ENCODE data around the gene TNXB.
"Not testable (repeated sequence)": the region's sequence is repeated elsewhere in the genome, so short reads cannot be mapped to it uniquely, and the experiment has no call there.

Gene TNXB

DNA sequence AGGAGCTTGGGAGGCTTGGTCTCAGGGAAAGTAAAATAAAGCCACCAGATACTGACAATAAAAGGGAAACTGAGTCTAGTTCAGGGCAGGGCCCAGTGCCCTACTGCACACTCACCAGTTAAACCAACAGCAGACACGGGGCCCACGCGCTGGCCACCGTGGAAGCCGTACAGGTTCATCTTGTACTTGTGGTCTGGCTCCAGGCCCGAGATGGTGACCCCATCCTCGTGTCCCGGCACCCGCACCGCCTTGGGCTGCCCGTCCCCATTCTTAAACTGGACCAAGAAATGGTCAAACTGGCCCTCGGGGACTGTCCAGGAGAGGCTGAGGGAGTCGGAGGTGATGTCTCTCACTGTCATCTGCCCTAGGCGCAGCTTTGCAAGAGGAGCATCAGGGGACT lies 44.4 kb downstream of the TNXB start:
- no peak for DNase-seq (ENCODE audit: low spot score)

DNA sequence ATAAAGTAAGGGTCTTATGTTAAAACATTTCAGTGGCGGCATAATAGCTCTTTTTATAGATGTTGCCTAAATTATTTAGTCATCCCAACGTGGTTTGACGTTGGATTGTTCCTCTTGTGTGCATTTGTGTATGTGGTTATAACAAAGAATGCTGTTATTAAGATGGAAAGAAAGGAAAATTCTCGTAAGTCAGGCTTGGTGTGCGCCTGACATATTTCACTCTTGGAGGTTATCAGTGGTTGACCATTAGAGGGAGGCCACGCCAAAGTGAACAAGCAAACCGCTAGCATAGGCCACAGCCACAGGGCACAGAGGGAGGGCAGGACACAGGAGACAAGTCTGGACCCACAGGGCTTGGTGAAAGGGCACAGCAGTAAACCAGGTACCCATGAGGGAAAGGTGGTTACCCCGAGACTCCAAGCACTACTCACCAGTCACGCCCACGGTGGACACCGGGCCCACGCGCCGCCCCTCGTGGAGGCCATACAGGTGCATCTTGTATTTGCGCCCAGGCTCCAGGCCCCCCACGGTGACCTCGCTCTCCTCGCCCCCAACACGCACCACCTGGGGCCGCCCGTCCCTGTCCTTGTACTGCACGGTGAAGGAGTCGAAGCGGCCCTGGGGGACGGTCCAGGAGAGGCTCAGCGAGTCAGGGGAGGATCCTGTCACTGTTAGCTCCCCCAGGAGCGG lies 48.0 kb downstream of the TNXB start:
- DNase-seq (ENCODE audit: low spot score), result no peak

DNA sequence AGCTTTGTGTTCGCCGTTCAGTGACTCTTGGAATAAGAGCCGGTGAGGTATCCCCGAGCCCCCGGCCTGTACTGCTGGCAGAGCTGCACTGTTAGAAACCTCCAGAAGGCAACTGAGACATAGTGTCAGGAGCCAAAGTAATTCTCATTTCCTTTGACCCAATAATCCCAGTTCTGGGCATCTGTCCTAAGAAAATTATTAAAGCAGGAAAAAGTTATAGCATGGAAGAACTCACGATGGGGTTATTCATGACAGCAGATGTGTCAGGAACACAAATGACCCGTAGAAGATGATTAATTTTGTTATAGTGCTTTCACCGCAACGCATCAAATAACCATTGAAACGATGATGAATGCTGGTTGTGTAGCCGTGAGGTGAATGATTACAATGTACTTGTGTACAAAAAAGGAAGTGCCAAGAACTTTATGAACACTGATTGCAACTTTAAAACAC lies 50.6 kb downstream of the TNXB start:
- no peak for DNase-seq (ENCODE audit: low spot score)

DNA sequence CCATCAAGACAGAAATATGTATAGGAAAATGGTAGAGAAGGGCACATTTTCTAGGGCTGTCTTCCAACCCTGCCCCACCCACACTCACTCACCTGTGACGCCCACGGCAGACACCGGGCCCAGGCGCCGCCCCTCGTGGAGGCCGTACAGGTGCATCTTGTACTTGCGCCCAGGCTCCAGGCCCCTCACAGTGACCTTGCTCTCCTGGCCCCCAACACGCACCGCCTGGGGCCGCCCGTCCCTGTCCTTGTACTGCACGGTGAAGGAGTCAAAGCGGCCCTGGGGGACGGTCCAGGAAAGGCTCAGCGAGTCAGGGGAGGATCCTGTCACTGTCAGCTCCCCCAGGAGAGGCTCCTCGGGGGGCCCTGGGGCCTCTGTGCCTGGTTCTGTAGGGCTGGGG lies 51.2 kb downstream of the TNXB start:
- no peak for DNase-seq (ENCODE audit: low spot score)

GRCh38 chr6:32056254-32056653 lies 52.9 kb downstream of the TNXB start:
- DNase-seq (ENCODE audit: low spot score), result no peak

GRCh38 chr6:32055756-32056155 lies 53.4 kb downstream of the TNXB start:
- not testable (repeated sequence) for DNase-seq (ENCODE audit: low spot score)

GRCh38 chr6:32053314-32053713 lies 55.8 kb downstream of the TNXB start:
- not testable (repeated sequence) for DNase-seq (ENCODE audit: low spot score)

DNA sequence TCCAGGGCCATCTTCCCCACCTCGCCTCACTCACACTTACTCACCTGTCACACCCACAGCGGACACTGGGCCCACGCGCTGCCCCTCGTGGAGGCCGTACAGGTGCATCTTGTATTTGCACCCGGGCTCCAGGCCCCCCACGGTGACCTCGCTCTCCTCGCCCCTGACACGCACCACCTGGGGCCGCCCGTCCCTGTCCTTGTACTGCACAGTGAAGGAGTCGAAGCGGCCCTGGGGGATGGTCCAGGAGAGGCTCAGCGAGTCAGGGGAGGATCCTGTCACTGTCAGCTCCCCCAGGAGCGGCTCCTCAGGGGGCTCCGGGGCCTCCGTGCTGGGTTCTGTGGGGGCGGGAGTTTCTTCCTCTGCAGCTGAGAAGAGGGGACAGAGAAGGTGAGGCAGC lies 56.5 kb downstream of the TNXB start:
- DNase-seq (ENCODE audit: low spot score), result not testable (repeated sequence)

DNA sequence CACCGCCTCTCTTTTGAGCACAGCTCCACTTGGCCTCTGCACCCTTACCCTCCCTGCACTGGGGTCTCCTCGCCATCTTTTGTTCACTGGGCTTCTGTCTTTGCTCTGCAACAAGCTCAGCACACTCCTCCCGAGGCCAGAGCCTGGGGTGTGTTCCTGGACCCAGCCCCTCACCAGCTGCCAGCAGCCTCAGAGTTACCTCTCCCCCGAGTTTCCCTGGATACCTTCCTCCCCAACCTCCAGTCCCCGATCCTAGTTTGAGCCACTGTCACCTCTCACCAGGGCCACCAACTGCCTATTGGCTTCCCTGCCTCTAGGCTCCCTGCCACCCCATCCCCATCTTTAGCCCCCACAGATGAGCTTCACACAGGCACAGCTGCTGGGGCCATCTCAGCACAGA lies 58.6 kb downstream of the TNXB start:
- no peak for DNase-seq (ENCODE audit: low spot score)

DNA sequence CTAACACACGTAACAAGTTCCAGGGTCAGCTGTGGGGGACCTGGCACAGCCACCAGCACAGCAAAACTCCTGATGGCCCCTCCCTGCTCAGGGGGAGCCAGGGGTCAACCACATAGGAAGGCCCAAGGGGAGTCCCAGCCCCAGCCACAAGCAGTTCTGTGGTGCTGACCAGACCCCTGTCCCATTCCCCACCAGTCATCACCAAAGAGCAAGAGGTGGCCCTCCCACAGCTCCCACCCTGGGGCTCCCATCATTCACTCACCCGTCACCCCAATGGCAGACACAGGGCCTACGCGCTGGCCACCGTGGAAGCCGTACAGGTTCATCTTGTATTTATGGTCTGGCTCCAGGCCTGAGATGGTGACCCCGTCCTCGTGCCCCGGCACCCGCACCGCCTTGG lies 59.4 kb downstream of the TNXB start:
- DNase-seq (ENCODE audit: low spot score), result not testable (repeated sequence)

DNA sequence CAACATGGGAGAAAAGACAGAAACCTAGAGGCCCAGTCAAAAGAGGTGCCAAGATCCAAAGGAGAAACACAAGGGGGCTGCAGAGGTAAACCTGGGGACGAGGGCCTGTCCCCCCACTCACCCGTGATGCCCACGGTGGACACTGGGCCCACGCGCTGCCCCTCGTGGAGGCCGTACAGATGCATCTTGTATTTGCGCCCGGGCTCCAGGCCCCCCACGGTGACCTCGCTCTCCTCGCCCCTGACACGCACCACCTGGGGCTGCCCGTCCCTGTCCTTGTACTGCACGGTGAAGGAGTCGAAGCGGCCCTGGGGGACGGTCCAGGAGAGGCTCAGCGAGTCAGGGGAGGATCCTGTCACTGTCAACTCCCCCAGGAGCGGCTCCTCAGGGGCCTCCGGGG lies 60.0 kb downstream of the TNXB start:
- not testable (repeated sequence) for DNase-seq (ENCODE audit: low spot score)

DNA sequence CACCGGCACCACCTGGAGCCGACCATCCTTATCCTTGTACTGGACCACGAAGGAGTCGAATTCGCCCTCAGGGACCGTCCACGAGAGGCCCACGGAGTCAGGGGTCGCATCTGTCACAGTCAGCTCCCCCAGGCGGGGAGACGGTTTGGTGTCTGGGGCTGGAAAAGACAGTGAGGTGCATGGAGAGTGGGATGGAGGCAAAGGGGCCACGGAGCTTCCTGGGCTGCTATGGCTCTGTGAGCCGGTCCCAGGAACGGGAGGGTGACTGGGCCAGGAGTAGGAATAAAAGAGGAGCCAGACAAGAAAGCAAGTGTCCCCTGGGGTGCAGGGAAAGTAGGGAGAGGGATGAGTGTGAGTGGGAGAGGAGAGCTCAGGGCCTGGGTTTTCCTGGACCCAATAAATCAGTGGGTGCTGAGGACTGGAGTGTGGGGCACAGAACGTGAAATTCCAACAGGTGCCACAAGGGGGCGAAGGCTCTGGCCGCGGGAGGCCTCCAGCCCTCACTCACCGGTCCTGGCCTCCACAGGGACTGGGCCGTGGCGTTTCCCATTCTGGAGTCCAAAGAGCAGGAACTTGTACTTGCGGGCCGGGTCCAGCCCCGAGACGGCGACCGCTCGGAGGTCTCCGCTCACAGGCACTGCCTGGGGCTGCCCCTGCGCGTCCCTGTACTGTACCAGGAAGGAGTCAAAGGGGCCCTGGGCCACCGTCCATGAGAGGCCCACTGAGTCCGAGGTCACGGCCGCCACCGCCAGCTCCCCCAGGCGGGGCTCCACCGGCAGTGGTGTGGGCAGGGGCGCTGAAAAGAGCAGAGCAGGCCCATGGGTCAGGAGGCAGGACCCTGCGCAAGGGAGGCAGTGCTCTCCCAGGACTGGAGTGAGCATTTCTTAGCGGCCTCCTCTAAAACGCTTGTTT lies 61.0 kb downstream of the TNXB start:
- DNase-seq (ENCODE audit: low spot score), result no peak

DNA sequence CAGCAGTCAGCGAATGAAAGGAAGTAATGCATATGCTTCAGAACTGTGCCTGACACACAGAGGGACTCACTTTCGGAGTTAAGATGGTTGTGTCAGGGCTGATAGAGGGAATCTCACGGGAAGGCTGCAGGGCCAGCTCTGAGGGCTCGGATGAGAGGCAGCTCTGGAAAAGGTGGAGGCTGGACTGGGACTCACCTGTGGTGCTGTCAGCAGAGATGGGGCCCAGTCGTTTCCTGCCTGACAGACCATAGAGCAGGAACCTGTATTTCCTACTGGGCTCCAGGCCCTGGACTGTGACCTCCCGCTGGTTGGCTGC lies 61.6 kb downstream of the TNXB start:
- DNase-seq (ENCODE audit: low spot score), result no peak

DNA sequence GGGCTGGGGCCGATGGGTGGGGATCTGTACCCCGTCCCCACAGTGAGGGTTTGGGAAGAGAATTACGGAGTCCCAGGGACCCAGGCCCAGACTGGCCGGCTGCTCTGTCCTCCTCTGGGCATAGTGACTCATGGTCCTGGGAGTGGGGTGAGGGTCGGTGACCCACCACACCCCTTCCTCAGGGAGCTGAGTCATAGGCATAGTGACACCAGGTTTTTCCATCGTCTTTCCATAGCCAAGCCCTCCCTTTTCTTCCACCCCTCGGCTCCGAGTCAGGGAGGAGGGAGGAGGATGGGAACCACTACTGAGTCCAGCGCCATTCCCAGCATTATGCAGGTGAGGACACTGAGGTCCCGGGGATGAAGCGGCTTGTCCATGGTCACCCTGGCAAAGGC lies 62.1 kb downstream of the TNXB start:
- no peak for DNase-seq (ENCODE audit: low spot score)

- no peak for DNase-seq (ENCODE audit: low spot score)
Measured at GRCh38 chr6:32046450-32047083, 62.6 kb downstream of the TNXB start.

GRCh38 chr6:32045811-32046449 lies 63.2 kb downstream of the TNXB start:
- no peak for DNase-seq (ENCODE audit: low spot score)

DNA sequence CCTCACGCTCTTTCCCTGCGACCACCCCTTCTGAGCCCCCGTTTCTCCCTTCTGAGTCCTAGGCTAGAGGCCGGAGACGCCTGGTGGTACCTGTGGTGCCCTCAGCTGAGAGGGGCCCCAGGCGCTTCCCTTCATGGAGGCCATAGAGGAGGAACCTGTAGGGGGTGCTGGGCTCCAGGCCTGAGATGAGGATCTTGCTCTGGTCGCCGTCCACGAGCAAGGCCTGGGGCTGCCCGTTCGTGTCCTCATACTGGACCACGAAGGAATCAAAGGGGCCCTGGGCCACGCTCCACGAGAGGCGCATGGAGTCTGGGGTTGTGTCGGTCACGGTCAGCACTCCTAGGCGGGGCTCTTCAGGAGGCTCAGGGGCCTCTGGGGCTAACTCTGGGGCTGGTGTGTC lies 64.2 kb downstream of the TNXB start:
- DNase-seq (ENCODE audit: low spot score), result not testable (repeated sequence)

DNA sequence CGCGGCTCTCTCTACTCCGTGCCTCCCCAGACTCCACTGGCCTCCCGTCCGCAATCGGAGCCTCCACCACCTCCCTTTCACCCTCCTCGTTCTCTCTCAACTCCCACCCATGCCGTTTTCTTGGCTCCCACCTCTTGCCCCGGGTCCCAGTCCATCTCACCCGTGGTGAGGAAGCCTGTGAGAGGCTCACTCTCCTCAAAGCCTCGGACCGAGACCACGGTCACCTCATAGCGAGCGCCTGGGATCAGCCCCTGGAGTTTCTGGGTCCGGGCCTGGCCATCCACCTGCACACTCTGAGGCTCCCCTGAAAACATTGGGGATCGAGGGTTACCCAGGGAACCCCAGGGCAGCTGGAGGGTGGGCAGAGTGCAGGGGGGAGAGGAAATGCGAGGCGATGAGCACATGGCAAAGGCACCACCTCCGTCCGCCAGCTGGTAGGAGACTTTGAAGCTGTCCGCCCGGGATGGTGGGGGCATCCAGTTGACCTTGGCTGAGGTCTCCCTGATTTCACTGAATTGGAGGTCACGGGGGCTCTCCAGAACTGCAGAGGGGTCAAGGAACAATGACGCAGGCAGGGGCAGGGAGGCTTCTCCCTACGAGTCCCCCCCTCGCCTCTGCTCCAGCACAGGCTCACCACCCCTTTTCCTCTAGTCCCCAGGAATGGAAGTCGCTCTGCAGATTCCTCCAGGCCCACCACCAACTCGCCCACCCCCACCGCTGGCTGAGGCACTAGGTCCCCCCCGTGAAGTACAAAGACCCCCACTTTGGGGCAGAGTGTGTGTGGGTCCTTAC lies 65.4 kb downstream of the TNXB start:
- DNase-seq (ENCODE audit: low spot score), result not testable (repeated sequence)

DNA sequence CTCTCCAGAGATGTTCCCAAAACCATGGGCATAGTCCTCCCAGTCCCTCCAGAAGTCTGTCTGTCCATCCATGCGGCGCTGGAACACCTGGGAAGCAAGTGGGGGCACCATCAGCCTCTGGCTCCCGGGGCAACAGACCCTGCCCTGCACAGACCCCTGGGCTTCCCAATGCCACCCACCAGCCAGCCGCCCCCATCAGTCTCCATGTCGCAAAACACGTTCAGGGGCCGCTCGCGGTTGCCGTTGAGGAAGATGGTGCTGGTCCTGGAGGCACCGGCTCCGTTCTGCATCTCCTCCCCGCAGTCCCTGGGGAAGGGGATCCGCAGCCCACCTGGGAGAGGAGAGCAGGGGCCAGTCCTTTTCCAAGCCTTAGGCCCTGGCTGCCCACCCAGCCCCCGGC lies 66.9 kb downstream of the TNXB start:
- not testable (repeated sequence) for DNase-seq (ENCODE audit: low spot score)

DNA sequence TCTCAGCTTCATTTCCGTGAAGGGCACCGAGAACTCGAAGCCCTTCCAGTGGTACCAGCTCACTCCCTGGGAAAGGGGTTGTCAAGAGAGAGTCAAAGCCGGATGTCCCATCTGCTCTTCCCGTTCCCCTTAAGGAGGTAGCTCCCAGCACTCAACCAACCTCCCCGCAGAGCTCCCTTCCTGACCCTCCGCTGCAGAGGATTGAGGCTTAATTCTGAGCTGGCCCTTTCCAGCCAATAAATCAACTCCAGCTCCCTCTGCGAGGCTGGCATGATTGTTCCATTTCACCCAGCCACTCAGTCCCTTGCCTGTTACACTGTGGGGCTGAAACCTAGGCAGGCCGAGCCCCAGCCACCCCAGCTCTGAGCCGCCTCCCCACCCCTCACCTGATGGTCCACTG lies 67.8 kb downstream of the TNXB start:
- DNase-seq (ENCODE audit: low spot score), result not testable (repeated sequence)

DNA sequence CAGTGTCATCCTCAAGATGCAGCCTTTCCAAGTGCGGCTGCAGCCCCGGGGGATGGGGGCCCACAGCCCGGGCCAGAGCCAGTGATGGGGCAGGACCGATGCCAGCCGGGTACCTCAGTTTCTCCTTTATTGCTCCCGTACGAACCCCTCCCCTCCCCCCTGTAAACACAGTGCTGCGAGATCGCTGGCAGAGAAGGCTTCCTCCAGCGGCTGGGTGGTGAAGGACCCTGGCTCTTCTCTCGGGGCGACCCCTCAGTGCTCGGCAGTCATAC lies 68.2 kb downstream of the TNXB start:
- not testable (repeated sequence) for DNase-seq (ENCODE audit: low spot score)
